Ovary (tissue), 3 donors: ENCODE results near the gene TSPAN3.

ENCODE experiments used
- POLR2A ChIP-seq: fragments of 450-650 bp; IDR thresholded peaks from one replicate; pipeline ENCODE4 v1.6.1; 2017; ENCODE audit warnings: antibody characterized with exemption, mild to moderate bottlenecking, moderate library complexity
- TF ChIP-seq, protein P1 (sequence below), 3 donors: fragments of 450-650 bp in 2 of 3; fragments of 200-600 bp in 1 of 3; IDR thresholded peaks; one replicate each; pipeline versions ENCODE4 v1.5.1 to v1.8.0; 2016 to 2022; ENCODE audit warnings: antibody characterized with exemption in 3 of 3, mild to moderate bottlenecking in 1 of 3
- donor health status: DM: no; HTN: no; CAD: no.

DNA sequence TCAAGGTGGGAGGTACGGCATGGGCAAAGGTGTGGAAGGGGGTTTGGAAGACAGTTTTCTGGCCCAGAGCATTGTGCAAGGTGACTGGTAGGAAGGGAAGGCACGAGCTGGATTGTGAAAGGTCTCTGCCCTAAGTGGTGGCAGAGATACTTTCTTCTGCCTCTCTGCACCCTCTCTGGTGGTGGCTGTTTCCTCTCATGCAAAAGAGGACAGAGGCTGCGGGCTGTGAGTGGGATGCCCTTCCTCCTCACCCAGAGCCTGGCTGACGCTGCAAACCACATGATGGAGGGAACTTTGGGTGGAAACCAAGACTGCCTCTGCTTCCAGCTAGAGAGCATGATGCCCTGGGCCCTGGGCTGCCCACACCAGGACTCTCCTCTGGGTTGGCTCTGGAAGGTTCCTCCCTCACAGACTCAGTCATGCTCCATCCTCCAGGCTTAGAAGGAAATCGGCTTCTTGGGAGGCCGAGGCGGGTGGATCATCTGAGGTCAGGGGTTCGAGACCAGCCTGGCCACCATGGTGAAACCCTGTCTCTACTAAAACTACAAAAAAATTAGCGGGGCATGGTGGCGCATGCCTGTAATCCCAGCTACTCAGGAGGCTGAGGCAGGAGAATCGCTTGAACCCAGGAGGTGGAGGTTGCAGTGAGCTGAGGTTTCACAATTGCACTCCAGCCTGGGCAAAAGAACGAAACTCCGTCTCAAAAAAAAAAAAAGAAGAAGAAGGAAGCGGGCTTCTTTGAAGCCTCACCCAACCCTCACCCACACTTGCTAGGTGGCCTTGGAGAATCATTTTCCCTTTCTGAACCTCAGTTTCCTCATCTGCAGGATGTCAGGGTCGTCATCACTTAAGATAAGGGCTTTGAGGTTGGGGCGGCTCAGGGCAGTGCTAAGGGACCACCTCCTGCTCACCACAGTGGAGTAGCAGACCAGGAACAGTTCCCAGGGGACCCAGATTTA, 67.7 kb downstream of the TSPAN3 start:
- TF ChIP-seq, protein P1, sequence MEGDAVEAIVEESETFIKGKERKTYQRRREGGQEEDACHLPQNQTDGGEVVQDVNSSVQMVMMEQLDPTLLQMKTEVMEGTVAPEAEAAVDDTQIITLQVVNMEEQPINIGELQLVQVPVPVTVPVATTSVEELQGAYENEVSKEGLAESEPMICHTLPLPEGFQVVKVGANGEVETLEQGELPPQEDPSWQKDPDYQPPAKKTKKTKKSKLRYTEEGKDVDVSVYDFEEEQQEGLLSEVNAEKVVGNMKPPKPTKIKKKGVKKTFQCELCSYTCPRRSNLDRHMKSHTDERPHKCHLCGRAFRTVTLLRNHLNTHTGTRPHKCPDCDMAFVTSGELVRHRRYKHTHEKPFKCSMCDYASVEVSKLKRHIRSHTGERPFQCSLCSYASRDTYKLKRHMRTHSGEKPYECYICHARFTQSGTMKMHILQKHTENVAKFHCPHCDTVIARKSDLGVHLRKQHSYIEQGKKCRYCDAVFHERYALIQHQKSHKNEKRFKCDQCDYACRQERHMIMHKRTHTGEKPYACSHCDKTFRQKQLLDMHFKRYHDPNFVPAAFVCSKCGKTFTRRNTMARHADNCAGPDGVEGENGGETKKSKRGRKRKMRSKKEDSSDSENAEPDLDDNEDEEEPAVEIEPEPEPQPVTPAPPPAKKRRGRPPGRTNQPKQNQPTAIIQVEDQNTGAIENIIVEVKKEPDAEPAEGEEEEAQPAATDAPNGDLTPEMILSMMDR (IDR thresholded peaks at IDR 0.05) = no peak
- no peak for TF ChIP-seq POLR2A
